C4-2B (cell line): Measurements from ENCODE around the gene RBP3.

Source experiments
- CTCF ChIP-seq: fragments of 450-650 bp; conservative IDR thresholded peaks from 2 replicates; pipeline ENCODE4 v1.5.1; 2017; ENCODE audit warnings: mild to moderate bottlenecking
- ZFX ChIP-seq: fragments of 450-650 bp; IDR thresholded peaks from 2 replicates; pipeline ENCODE4 v1.6.1; 2017

GRCh38 chr10:47310090-47310505, 38.1 kb upstream of the RBP3 start:
- no peak for TF ChIP-seq CTCF
- TF ChIP-seq ZFX, result no peak
